Renal cortex interstitium (tissue), 11 donors: ENCODE data around the gene APOC1. TPM values are rescaled to one million over a fixed set of nuclear protein-coding genes. Genes with fewer than 3 reads are reported as not detected.
A peak's percentile ranks its signal among the peaks of the same experiment; 100 is the strongest.
"Not testable (repeated sequence)": the region's sequence is repeated elsewhere in the genome, so short reads cannot be mapped to it uniquely, and the experiment has no call there.

Experiments used
- DNase-seq, 11 donors: peaks; one replicate each; pipeline ENCODE4 v3.0.0-alpha.2; 2013; ENCODE audit warnings: low read depth in 9 of 11, low spot score in 4 of 11; ENCODE audit errors: extremely low read depth in 1 of 11
- polyA plus RNA-seq, 3 donors: library from polyadenylated mRNA; unstranded; fragments of 120-200 nt; gene quantifications; one replicate each; pipeline ENCODE4 v1.2.1, GENCODE V29; 2013; ENCODE audit not compliant: insufficient read length in 3 of 3

APOC1 gene
- polyA plus RNA-seq, 3 donors = 11.1 to 13.2 (median 11.4) TPM

DNA sequence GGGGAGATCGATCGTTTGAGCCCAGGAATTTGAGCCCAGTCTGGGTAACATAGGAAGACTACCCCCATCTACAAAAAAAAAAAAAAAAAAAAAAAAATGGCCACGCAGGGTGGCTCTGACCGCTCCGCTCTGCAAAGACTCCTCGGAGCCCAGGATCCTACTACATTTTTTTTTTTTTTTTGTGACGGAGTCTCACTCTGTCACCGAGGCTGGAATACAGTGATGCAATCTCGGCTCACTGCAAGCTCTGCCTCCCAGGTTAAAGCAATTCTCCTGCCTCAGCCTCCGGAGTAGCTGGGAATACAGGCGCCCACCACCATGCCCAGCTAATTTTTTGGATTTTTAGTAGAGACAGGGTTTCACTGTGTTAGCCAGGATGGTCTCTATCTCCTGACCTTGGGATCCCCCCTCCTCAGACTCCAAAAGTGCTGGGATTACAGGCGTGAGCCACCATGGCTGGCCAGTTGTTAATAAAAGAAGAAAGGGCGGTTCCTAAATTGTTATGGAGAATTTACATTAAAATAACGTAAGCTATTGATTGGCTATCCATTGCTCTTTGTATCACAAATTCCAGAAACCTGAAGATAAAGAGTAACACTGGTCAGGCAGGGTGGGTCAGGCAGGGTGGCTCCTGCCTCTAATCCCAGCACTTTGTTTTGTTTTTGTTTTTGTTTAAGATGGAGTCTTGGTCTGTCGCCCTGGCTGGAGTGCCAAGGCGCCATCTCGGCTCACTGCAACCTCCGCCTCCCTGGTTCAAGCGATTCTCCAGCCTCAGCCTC, 31.6 kb upstream of the APOC1 start:
- not testable (repeated sequence) for DNase-seq

DNA sequence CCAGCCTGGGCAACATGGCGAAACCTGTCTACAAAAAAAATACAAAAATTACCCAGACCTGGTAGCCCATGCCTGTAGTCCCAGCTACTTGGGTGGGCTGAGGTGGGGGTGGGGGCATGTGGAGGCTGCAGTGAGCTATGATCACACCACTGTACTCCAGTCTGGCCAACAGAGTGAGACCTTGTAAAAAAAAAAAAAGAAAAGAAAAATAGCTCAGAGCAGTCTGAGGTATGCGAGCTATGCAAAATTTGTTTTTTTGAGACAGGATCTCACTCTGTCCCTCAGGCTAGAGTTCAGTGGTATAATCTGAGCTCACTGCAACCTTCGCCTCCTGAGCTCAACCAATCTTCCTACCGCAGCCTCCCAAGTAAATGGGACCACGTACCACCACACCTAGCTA, 30.5 kb upstream of the APOC1 start:
- no peak for DNase-seq

DNA sequence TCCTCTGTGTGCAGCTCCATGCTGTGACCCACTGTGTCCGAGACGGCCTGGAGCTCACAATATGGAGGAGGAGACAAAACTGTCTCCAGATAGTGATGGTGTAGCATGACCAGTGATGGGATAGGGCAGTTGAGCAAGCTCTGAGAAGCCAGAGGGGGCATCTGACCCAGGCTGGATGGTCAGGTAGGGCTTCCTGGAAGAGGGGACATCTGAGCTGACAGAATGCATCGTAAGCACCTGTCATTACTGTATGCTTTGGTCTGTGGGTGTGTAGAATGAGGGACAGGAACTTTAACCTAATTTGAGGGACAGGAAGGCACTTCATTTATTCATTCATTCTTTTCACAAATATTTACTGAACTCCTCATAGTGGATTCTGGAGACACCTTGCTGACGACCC, 29.8 kb upstream of the APOC1 start:
- DNase-seq = no peak

- DNase-seq = no peak
Observed at GRCh38 chr19:44886141-44886540, 28.3 kb upstream of the APOC1 start.

DNA sequence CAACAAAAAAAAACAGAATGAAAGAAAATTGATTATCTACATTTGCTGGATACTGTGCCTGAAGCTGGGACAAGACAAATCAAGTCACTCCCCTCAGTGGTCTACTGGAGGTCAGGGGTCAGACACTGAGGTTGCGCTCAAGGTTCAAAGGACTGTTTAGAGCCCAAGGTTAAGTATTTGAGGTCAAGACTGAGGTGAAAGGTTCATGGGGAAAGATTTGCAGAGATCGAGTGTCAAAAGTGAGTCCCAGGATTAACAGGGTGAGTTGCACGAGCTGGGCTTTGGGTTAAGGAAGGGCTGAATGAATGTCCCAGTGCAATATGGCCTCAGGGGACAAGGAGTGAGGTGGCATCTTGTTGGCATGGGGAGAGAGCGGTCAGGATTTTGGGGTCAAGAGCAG, 26.8 kb upstream of the APOC1 start:
- no peak for DNase-seq

DNA sequence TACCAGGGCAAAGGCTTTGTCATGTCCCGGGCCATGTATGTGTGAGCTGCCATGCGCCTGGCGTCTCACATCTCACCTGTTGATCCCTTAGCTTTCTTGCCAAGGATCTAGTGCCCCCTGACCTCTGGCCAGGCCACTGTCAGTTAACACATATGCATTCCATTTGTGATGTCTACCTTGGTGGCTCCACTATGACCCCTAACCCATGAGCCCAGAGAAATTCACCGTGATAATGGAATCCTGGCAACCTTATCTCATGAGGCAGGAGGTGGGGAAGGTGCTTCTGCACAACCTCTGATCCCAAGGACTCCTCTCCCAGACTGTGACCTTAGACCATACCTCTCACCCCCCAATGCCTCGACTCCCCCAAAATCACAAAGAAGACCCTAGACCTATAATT, 26.1 kb upstream of the APOC1 start:
- not testable (repeated sequence) for DNase-seq

GRCh38 chr19:44889830-44890365, 24.5 kb upstream of the APOC1 start:
- no peak for DNase-seq

- peak in 9 of 11 donors; percentile 95 to 100 (median 100) for DNase-seq
Observed at GRCh38 chr19:44890366-44891015, 23.9 kb upstream of the APOC1 start.

- DNase-seq = peak in 6 of 11 donors; percentile 100
Observed at GRCh38 chr19:44891016-44891882, 23.2 kb upstream of the APOC1 start, which contains the start of gene TOMM40. Gene TOMM40, plus strand, starts transcription at chr19:44891254. Its CDS starts 162 bp downstream, at chr19:44891416.

DNA sequence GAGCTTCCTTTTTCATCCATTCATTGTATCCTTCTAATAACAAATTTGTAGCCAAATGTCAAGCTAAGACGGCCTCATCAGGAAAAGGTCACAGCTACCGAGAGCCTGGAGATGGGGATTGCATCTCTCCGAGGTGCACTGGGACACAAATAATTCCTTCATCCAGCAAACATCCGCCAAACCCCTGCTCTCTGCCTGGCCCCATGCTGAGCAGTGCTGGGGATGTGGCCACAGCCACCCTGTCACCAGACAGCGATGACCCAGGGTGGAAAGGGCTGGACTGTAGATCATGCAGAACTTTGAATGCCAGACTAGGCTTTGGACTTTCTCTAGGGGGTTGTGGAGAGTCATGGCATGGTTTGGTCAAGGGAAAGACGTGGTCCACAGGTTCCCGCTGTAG, 21.5 kb upstream of the APOC1 start:
- DNase-seq = no peak

DNA sequence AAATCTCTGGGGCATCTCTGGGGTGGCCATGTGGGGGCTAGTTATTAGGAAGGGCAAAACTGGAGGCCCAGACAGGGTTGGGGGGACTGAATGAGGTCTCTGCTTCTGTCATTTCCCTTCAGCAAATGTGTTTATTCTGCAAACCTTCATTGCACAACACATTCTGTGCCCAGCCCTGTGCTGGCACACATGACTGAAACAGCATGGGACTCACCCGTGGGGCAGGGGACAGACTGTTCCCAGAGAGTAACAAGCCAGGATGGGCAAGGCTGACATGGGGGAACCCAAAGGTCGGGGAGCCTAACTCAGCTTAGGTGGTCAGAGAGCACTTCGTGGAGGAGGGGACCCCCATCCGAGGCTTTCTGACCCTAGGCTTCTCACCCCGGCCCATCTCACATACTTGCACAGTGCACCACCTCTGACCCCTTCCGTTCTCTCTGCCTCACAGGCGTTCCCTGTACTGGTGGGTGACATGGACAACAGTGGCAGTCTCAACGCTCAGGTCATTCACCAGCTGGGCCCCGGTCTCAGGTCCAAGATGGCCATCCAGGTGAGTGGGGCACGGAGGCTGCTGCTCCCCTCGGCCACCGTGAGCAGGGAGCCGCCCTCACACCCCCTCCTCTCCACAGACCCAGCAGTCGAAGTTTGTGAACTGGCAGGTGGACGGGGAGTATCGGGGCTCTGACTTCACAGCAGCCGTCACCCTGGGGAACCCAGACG, 20.9 kb upstream of the APOC1 start:
- DNase-seq = no peak

DNA sequence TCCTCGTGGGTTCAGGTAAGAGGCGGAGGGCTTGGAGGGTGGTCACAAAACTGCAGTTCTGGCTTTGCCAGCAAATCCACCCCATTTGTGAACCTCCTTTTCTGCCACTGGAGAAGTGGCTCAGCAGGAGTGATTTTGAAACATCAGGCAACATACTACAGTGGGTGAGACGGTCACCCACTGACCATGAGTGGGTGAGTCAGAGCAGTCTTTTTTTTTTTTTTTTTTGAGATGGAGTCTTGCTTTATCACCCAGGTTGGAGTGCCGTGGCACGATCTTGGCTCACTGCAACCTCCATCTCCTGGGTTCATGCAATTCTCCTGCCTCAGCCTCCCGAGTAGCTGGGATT, 20.4 kb upstream of the APOC1 start:
- no peak for DNase-seq

GRCh38 chr19:44894946-44895345, 19.5 kb upstream of the APOC1 start:
- DNase-seq = no peak

DNA sequence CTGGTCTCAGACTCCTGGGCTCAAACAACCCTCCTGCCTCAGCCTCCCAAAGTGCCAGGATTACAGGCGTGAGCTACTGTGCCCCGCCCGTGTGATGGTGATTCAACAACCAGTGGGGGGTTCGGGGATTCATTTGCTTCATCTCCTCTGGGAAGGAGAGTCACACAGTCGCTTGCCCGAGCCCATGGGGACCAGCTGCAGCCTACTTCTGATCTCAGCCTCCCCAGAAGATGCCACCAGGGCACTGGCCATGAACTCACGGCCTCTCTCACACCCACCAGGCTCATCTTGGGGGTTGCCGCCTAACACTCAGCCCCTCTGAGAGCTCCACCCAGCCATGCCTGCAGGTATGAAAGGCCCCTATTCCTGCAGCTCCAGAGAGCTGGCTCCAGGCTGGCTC, 16.6 kb upstream of the APOC1 start:
- DNase-seq = no peak

DNA sequence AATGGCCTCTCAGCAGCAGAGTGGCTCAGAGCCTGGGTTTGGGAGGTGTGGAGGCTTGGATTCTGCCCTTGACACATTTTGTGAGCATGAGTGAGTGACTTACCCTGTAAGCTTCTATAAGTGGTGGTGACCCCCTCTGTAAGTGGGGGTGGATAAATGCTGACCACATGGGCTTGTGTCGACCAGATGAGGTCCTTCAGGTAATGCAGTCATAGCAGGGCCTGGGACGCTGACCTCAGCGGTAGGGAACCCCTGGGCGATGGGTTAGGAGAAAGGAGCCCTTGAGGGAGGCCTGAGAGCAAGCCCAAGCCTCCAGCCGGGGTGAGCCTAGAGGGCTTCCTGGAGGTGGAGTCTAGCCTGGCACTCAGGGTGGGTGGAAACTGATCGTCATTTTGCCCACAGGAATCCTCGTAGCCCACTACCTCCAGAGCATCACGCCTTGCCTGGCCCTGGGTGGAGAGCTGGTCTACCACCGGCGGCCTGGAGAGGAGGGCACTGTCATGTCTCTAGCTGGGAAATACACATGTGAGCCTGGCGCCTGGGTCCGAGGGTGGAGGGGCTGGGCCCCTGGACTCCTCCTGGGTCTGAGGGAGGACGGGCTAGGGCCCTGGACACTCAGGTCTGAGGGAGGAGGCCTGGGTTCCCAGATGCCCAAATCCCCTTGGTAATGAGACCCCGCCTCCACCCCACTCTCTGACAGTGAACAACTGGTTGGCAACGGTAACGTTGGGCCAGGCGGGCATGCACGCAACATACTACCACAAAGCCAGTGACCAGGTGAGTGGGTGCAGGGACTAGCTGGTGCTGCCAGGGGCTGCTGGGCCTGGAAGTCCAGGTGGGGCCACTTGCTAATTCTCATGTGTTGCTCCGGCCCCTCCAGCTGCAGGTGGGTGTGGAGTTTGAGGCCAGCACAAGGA, 13.8 kb upstream of the APOC1 start:
- DNase-seq = no peak

GRCh38 chr19:44903216-44903601, 11.2 kb upstream of the APOC1 start:
- DNase-seq = no peak

DNA sequence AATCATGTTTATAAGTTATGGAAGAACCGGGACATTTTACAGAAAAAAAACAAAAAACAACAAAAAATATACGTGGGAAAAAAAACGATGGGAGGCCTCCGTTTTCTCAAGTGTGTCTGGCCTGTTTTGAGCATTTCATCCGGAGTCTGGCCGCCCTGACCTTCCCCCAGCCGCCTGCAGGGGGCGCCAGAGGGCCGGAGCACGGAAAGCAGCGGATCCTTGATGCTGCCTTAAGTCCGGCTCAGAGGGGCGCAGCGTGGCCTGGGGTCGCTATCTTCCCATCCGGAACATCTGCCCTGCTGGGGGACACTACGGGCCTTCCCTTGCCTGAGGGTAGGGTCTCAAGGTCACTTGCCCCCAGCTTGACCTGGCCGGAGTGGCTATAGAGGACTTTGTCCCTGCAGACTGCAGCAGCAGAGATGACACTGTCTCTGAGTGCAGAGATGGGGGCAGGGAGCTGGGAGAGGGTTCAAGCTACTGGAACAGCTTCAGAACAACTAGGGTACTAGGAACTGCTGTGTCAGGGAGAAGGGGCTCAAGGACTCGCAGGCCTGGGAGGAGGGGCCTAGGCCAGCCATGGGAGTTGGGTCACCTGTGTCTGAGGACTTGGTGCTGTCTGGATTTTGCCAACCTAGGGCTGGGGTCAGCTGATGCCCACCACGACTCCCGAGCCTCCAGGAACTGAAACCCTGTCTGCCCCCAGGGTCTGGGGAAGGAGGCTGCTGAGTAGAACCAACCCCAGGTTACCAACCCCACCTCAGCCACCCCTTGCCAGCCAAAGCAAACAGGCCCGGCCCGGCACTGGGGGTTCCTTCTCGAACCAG, 10.6 kb upstream of the APOC1 start:
- peak in 2 of 11 donors; percentile 24 to 43 for DNase-seq
